Right forelimb (tissue), 1 donor: ENCODE measurements around the gene SEC24D.
"Not testable (repeated sequence)": the region's sequence is repeated elsewhere in the genome, so short reads cannot be mapped to it uniquely, and the experiment has no call there.

Source experiments
- DNase-seq: peaks from one replicate; pipeline ENCODE4 v3.0.0-alpha.2; 2018

The SEC24D gene

GRCh38 chr4:118810991-118811764 is 24.7 kb downstream of the SEC24D start:
- DNase-seq = no peak

DNA sequence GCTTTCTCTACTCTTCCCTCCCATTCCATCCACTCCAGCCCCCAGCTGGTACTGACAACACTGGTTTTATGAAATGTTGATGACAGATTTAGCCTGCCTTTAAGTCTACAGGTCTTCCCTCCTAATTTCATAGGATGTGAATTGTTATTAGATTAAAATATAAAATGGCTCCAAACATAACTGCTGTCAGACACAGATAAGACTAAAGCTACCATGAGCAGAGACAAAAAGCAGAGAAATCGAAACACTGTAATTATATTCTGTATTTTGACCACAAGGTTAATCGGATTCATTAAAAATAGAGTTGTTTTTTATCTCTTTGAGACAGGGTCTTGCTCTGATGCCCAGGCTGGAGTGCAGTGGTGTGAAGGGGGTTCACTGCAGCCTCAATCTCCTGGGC is 28.3 kb downstream of the SEC24D start:
- no peak for DNase-seq

GRCh38 chr4:118803253-118803652 is 32.7 kb downstream of the SEC24D start:
- DNase-seq = no peak

DNA sequence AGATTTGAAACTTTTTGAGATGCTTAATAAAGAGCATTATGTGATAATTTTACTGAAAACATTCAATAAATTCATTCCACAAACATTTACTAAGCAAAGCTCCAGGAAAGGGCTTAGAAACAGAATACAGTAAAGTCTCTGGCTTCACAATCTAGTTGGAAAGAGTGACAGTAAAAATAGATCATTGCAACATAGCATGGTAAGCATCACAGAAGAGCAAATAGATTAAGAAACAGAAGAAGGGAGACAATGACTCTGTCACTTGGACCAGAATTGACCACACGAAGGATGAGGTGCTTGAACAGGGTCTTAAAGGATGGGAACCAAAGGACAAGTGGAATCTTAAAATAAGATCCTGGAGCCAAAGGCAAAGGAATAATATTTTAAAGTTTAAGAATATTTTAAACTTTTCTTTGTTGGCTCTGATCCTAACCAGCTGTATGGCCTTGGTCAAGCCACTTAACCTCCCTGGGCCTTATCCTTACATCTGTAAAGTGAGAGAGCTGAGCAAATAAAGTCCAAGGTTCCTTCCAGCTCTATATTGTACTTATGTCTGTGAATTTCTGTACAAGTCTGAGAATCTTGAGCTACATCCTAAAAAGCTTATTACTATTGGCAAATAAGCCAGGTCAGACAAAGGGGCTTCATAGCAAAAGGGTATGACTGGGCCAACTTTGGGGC is 33.9 kb downstream of the SEC24D start:
- no peak for DNase-seq

DNA sequence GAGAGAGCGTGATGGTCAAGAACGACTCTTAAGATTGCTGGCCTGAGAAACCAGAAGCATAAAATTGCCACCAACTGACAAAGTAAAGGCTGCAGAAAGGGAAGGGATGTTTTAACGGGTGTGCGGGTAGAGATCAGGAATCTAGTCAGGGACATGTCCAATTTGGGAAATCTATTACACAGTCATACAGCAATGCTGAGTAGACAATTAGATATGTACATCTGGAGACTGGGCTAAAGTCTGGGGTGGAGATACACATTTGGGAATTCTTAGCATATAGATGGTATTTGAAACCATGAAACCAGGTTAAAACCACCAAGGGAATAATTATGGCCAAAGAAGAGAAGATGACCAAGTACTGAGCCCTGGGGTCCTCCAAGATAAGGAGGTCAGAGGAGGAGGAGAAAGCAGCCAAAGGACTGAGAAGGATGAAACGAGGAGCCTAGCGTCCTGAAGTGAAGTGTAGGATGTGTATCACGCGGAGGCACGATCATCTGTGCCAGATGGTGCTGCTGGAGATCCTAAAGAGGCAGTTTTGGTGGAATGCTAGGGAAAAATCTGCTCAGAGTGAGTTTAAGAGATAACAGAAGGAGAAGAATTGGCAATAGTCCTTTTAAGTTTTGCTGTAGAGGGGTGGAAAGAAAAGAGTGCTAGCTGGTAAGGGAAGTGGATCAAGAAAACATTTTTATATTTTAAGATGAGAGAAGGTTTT is 36.5 kb downstream of the SEC24D start:
- DNase-seq = no peak

- no peak for DNase-seq
Observed at GRCh38 chr4:118798658-118799057, 37.3 kb downstream of the SEC24D start.

DNA sequence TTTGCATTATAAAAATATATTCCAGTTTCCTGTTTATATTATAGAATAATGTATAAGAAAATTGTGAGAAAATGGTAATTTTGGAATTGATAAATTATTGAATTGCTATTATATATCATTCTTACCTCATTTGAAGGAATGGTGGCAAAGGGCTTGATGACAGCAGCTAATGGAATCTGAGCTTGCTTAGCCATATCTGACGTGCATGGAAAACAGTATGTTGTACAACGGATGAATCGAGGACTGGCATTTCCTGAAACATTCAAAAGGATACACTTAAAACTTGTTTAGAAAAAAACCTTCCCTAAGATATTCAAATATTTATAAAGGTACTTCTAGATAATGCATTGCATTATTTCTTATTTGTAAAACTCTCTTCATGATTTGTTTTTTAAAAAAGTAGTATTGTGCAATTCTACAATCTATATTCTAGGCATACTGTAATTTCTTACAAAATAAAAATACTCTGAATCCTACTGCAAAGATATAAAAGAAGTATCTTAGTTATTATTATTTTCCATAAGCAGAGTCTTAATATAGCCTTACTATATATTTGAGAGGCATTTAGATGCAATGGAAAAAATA is 38.3 kb downstream of the SEC24D start:
- DNase-seq = no peak

DNA sequence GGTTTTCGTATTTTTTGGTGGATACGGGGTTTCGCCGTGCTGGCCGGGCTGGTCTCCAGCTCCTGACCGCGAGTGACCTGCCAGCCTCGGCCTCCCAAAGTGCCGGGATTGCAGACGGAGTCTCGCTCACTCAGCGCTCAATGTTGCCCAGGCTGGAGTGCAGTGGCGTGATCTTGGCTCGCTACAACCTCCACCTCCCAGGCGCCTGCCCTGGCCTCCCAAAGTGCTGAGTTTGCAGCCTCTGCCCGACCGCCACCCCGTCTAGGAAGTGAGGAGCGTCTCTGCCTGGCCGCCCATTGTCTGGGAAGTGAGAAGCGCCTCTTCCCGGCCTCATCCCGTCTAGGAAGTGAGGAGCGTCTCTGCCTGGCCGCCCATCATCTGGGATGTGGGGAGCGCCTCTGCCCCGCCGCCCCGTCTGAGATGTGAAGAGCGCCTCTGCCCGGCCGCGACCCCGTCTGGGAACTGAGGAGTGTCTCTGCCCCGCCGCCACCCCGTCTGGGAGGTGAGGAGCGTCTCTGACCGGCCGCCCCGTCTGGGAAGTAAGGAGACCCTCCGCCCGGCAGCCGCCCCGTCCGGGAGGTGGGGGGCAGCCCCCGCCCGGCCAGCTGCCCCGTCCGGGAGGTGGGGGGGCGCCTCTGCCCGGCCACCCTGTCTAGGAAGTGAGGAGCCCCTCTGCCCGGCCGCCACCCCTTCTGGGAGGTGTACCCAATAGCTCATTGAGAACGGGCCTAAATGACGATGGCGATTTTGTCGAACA is 44.1 kb downstream of the SEC24D start:
- not testable (repeated sequence) for DNase-seq

GRCh38 chr4:118790544-118790943 is 45.4 kb downstream of the SEC24D start:
- no peak for DNase-seq

DNA sequence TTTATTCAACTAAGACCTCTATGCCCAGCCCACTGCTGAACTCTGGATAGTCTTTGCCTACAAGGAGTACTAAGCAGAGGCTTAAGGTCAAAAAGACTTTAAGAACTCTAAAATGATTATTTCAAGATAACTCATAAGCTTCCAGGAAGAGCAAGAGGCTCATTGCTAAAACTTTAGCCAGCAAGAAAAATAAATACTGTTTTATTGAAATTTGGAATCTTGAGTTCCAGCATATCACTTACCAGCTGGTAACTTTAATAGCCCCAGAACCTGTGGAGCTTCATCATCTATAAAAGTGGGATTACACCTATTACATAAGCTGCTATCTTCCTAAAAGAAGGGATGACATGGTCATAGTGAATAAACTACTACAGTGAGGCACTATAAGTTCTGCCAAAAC is 47.0 kb downstream of the SEC24D start:
- DNase-seq = no peak

DNA sequence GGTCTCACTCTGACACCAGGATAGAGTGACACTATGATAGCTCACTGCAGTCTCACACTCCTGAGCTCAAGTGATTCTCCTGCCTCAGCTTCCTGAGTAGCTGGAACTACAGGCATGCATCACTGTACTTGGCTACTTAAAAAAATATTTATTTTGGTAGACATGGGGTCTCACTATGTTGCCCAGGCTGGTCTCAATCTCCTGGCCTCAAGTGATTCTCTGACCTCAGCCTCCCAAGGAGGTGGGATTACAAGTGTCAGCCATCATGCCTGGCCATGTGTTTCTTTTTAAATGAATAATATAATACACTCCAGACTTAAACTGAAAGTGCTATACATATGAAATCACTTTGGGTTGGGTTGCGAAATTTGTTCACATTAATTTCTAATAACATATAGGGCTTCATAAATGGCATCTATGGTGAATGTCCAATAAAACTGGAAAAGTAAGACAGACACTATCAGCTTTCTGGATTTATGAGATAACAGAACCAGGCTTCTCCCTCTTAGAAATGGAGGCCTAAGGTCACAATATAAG is 48.0 kb downstream of the SEC24D start:
- DNase-seq = no peak

DNA sequence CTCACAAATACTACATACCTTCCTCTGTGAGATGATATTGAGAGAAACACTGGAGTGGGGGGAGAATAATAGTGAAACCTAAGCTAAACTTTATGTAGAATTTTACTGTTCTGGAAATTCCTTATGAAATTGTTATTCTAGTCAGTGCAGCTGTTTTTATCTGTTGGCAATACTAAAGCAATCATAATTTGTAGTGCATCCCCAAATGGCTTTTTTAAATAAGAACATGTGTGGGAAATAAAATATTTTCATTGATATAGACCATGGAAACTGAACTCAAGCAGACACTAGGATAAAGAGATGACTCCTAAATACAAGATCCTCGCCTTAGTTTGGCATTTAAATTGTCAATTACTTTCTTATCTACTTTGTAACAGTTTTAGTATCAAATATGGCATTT is 51.1 kb downstream of the SEC24D start:
- no peak for DNase-seq

DNA sequence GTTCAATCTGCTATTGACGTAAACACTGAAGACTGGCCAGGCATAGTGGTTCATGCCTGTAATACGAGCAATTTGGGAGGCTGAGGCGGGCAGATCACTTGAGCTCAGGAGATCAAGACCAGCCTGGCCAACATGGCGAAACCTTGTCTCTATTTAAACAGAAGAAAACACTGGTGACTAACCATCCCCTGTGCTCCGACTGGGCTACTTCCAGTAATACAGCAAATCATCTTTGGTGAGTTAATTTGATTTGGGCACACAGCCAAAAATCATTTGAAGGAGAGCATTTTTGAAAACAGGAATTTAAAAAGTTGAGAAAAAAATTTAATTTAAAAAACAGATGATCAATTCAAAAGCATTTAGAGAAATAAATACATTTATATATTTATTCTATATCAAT is 52.0 kb downstream of the SEC24D start:
- no peak for DNase-seq

GRCh38 chr4:118782886-118783285 is 53.0 kb downstream of the SEC24D start:
- DNase-seq = not testable (repeated sequence)

- DNase-seq = not testable (repeated sequence)
Observed at GRCh38 chr4:118777649-118778048, 58.3 kb downstream of the SEC24D start.

GRCh38 chr4:118776955-118777640 is 58.8 kb downstream of the SEC24D start:
- not testable (repeated sequence) for DNase-seq

GRCh38 chr4:118776157-118776954 is 59.6 kb downstream of the SEC24D start:
- no peak for DNase-seq

- no peak for DNase-seq
Observed at GRCh38 chr4:118775405-118775804, 60.5 kb downstream of the SEC24D start.

- DNase-seq = no peak
Observed at GRCh38 chr4:118774989-118775388, 60.9 kb downstream of the SEC24D start.

- no peak for DNase-seq
Observed at GRCh38 chr4:118774321-118774720, 61.6 kb downstream of the SEC24D start.

DNA sequence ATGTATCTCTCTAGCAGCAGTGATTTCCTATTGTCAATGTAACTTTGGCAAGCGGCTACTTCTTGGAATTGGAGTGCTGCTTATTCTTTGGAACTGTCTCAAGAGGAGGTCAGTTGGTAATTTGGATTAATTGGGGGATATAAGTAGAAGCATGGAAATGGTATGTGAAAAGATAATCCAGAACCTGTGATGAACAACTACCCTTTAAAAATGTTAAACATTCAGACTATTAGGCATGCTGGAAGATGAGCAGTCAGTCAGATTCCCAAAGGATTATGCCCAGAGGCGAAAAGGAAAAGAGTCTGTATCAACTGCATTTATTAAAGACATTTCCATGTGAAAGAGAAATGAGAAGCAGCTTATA is 62.5 kb downstream of the SEC24D start:
- DNase-seq = no peak
